K562 (cell line): ENCODE results near the gene TWSG1. TPM values are rescaled to one million over a fixed set of nuclear protein-coding genes. Genes with fewer than 3 reads are reported as not detected.

Experiments
- EGR1 ChIP-seq: fragments of 450-650 bp; conservative IDR thresholded peaks from 2 replicates; pipeline ENCODE4 v1.6.1; 2017; ENCODE audit warnings: mild to moderate bottlenecking
- EP400 ChIP-seq: fragments of 450-650 bp; IDR thresholded peaks from 2 replicates; pipeline ENCODE4 v1.6.1; 2017; ENCODE audit warnings: antibody characterized with exemption, mild to moderate bottlenecking, moderate library complexity
- L3MBTL2 ChIP-seq: fragments of 450-650 bp; IDR thresholded peaks from 2 replicates; pipeline ENCODE4 v1.6.1; 2016; ENCODE audit warnings: mild to moderate bottlenecking, moderate library complexity
- PKNOX1 ChIP-seq: fragments of 450-650 bp; IDR thresholded peaks from 2 replicates; pipeline ENCODE4 v1.6.1; 2016
- POLR2B ChIP-seq: fragments of 450-650 bp; IDR thresholded peaks from 2 replicates; pipeline ENCODE4 v1.6.1; 2018; ENCODE audit warnings: low read depth; ENCODE audit not compliant: partially characterized antibody
- TCF3 ChIP-seq: sonication (generic); formaldehyde crosslinking; IDR thresholded peaks from 2 replicates; pipeline ENCODE4 v1.4.0; 2020; ENCODE audit warnings: mild to moderate bottlenecking, missing genetic modification reagents
- TEAD4 ChIP-seq, 2 experiments: sonication (generic) in 1 of 2; formaldehyde crosslinking in 1 of 2; IDR thresholded peaks; 2 replicates each; pipeline versions ENCODE4 v1.6.1 to v1.8.0; 2012 to 2022; ENCODE audit warnings: borderline replicate concordance in 1 of 2, inconsistent platforms in 1 of 2, low read length in 1 of 2, mild to moderate bottlenecking in 1 of 2, missing genetic modification reagents in 1 of 2
- TGIF2 ChIP-seq: sonication (generic); formaldehyde crosslinking; IDR thresholded peaks from 2 replicates; pipeline ENCODE4 v1.8.1; 2022; ENCODE audit warnings: mild to moderate bottlenecking, missing genetic modification reagents, moderate library complexity
- ZBTB17 ChIP-seq: fragments of 450-650 bp; formaldehyde crosslinking; IDR thresholded peaks from 2 replicates; pipeline ENCODE4 v1.4.0; 2020; ENCODE audit warnings: mild to moderate bottlenecking
- ZNF146 ChIP-seq: IDR thresholded peaks from one replicate; pipeline ENCODE4 v1.6.1; 2018; ENCODE audit warnings: missing compliant biosample characterization; ENCODE audit not compliant: unreplicated experiment
- polyA plus RNA-seq, 8 experiments: library from polyadenylated mRNA; depleted of rRNA in 4 of 8; stranded (reverse) in 5 of 8; unstranded in 3 of 8; fragments of >200 nt; fragmentation: Nextera tagmentation in 2 of 8; fragmentation: Illumina TruSeq in 1 of 8; extraction: Ambion mirVana in 2 of 8; extraction: Trizol in 1 of 8; gene quantifications; 2 replicates each; pipeline versions ENCODE4 v1.2.1 to v1.2.3, GENCODE V29; 2011 to 2014; ENCODE audit warnings: inconsistent platforms in 1 of 8, missing spikeins in 1 of 8
- total RNA-seq, 7 experiments: library from RNA; depleted of rRNA in 6 of 7; stranded (reverse); fragments of >200 nt in 6 of 7; fragmentation: Illumina TruSeq in 2 of 7; extraction: Trizol in 2 of 7; gene quantifications; 2 replicates each; pipeline versions ENCODE4 v1.2.1 to v1.2.3, GENCODE V29; 2011 to 2021; ENCODE audit warnings: low replicate concordance in 1 of 7
- TF ChIP-seq, protein P1 (sequence below): sonication (generic); formaldehyde crosslinking; IDR thresholded peaks from 2 replicates; pipeline ENCODE4 v1.8.0; 2022; ENCODE audit warnings: mild to moderate bottlenecking, missing genetic modification reagents
- TF ChIP-seq, protein P2 (sequence below), 2 experiments: fragments of 450-650 bp in 1 of 2; sonication (generic) in 1 of 2; formaldehyde crosslinking in 1 of 2; IDR thresholded peaks; 2 replicates each; pipeline versions ENCODE4 v1.7.1 to v1.9.0; 2016 to 2022; ENCODE audit warnings: inconsistent platforms in 1 of 2, mild to moderate bottlenecking in 1 of 2, missing genetic modification reagents in 1 of 2

The TWSG1 gene
- total and polyA plus RNA-seq, 9 of the 15 experiments (the other 6 are each of a cell fraction or from before 2014, with no cell fraction given), result 10.4 to 37.2 (median 25.1) TPM

- TF ChIP-seq, protein P1, sequence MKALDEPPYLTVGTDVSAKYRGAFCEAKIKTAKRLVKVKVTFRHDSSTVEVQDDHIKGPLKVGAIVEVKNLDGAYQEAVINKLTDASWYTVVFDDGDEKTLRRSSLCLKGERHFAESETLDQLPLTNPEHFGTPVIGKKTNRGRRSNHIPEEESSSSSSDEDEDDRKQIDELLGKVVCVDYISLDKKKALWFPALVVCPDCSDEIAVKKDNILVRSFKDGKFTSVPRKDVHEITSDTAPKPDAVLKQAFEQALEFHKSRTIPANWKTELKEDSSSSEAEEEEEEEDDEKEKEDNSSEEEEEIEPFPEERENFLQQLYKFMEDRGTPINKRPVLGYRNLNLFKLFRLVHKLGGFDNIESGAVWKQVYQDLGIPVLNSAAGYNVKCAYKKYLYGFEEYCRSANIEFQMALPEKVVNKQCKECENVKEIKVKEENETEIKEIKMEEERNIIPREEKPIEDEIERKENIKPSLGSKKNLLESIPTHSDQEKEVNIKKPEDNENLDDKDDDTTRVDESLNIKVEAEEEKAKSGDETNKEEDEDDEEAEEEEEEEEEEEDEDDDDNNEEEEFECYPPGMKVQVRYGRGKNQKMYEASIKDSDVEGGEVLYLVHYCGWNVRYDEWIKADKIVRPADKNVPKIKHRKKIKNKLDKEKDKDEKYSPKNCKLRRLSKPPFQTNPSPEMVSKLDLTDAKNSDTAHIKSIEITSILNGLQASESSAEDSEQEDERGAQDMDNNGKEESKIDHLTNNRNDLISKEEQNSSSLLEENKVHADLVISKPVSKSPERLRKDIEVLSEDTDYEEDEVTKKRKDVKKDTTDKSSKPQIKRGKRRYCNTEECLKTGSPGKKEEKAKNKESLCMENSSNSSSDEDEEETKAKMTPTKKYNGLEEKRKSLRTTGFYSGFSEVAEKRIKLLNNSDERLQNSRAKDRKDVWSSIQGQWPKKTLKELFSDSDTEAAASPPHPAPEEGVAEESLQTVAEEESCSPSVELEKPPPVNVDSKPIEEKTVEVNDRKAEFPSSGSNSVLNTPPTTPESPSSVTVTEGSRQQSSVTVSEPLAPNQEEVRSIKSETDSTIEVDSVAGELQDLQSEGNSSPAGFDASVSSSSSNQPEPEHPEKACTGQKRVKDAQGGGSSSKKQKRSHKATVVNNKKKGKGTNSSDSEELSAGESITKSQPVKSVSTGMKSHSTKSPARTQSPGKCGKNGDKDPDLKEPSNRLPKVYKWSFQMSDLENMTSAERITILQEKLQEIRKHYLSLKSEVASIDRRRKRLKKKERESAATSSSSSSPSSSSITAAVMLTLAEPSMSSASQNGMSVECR (CRISPR knock-in tag), result no peak; the same call in 1 of the 2 replicates
- TF ChIP-seq POLR2B (peak; percentile 50), TCF3 (CRISPR knock-in tag) (peak; percentile 85), PKNOX1 (peak; percentile 84), ZBTB17 (0 out of 2 replicates have a peak, but pooled peaks have one; percentile 46), TGIF2 (CRISPR knock-in tag) (no peak), EP400 (peak; percentile 82), EGR1 (peak; percentile 46), L3MBTL2 (peak; percentile 94), ZNF146 (CRISPR knock-in tag) (no peak), TEAD4 (IDR thresholded peaks at IDR 0.05; ENCODE audit: low read length) (peak; percentile 66), TEAD4 (CRISPR knock-in tag; IDR thresholded peaks at IDR 0.05; ENCODE audit: borderline replicate concordance) (no peak)
- TF ChIP-seq, protein P2, sequence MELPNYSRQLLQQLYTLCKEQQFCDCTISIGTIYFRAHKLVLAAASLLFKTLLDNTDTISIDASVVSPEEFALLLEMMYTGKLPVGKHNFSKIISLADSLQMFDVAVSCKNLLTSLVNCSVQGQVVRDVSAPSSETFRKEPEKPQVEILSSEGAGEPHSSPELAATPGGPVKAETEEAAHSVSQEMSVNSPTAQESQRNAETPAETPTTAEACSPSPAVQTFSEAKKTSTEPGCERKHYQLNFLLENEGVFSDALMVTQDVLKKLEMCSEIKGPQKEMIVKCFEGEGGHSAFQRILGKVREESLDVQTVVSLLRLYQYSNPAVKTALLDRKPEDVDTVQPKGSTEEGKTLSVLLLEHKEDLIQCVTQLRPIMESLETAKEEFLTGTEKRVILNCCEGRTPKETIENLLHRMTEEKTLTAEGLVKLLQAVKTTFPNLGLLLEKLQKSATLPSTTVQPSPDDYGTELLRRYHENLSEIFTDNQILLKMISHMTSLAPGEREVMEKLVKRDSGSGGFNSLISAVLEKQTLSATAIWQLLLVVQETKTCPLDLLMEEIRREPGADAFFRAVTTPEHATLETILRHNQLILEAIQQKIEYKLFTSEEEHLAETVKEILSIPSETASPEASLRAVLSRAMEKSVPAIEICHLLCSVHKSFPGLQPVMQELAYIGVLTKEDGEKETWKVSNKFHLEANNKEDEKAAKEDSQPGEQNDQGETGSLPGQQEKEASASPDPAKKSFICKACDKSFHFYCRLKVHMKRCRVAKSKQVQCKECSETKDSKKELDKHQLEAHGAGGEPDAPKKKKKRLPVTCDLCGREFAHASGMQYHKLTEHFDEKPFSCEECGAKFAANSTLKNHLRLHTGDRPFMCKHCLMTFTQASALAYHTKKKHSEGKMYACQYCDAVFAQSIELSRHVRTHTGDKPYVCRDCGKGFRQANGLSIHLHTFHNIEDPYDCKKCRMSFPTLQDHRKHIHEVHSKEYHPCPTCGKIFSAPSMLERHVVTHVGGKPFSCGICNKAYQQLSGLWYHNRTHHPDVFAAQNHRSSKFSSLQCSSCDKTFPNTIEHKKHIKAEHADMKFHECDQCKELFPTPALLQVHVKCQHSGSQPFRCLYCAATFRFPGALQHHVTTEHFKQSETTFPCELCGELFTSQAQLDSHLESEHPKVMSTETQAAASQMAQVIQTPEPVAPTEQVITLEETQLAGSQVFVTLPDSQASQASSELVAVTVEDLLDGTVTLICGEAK (IDR thresholded peaks at IDR 0.05), result peak; percentile 58; the same call in 1 of the 2 replicates
- TF ChIP-seq, protein P2 (CRISPR knock-in tag; IDR thresholded peaks at IDR 0.05), result no peak
These were observed 70.0 kb downstream of the TWSG1 start (continued) for GRCh38 chr18:9404565-9405060.
